Vagina (tissue), 2 donors: ENCODE results near the gene HOXB1.

Experiments used
- POLR2AphosphoS5 ChIP-seq, 2 donors: sonication (generic); formaldehyde crosslinking; IDR thresholded peaks; one replicate each; pipeline ENCODE4 v1.9.0; 2017; ENCODE audit warnings: antibody characterized with exemption in 2 of 2, mild to moderate bottlenecking in 2 of 2, low read depth in 1 of 2; ENCODE audit not compliant: insufficient read depth in 1 of 2
- TF ChIP-seq, protein P1 (sequence below), 3 experiments: fragments of 450-650 bp in 2 of 3; fragments of 200-600 bp in 1 of 3; sonication (generic) in 1 of 3; IDR thresholded peaks; one replicate each; pipeline ENCODE4 v1.5.1; 2017 to 2019; ENCODE audit warnings: antibody characterized with exemption in 3 of 3, mild to moderate bottlenecking in 2 of 3, moderate library complexity in 2 of 3

DNA sequence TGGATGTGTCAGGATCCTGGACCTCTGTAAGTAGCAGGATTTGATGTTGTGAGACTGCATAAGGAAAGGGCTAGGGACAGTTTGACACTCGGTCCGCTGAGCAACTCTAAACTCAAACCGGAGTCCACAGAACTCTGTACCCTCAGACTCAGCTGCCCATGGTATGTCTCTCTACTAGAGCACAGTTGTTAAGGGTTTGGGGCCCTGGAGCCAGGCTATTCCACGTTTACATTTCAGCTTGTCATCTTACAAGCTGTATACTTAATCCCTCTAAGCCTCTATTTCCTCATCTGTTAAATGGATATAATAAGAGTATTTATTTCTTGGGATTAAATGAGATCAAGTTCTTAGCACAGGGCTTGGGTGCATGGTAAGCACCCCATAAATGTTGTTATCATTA, 27.9 kb downstream of the HOXB1 start:
- TF ChIP-seq, protein P1, sequence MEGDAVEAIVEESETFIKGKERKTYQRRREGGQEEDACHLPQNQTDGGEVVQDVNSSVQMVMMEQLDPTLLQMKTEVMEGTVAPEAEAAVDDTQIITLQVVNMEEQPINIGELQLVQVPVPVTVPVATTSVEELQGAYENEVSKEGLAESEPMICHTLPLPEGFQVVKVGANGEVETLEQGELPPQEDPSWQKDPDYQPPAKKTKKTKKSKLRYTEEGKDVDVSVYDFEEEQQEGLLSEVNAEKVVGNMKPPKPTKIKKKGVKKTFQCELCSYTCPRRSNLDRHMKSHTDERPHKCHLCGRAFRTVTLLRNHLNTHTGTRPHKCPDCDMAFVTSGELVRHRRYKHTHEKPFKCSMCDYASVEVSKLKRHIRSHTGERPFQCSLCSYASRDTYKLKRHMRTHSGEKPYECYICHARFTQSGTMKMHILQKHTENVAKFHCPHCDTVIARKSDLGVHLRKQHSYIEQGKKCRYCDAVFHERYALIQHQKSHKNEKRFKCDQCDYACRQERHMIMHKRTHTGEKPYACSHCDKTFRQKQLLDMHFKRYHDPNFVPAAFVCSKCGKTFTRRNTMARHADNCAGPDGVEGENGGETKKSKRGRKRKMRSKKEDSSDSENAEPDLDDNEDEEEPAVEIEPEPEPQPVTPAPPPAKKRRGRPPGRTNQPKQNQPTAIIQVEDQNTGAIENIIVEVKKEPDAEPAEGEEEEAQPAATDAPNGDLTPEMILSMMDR (IDR thresholded peaks at IDR 0.05) = no peak
- no peak for TF ChIP-seq POLR2AphosphoS5 (IDR thresholded peaks at IDR 0.05; ENCODE audit: insufficient read depth in 1 of 2, low read depth in 1 of 2)
